EH (cell line): ENCODE data around the gene RBMXL2.

ENCODE experiments used
- DNase-seq: peaks from one replicate; pipeline ENCODE4 v3.0.0-alpha.2; 2015; ENCODE audit warnings: low read depth

The RBMXL2 gene

DNA sequence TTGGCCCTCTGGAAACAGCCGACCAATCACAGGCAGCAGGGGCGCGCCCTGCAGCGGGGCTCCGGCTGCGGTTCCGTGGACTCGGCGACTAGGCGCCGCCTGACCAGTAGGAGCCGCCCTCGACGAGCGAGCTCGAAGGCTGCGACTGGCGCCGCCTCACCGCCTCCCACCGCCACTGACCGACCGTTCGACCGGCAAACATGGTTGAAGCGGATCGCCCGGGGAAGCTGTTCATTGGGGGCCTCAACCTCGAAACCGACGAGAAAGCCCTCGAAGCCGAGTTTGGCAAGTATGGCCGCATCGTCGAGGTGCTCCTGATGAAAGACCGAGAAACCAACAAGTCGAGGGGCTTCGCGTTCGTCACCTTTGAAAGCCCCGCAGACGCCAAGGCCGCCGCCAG lies at the start of gene RBMXL2:
TSS of gene RBMXL2 (plus strand) at position 78 of the 400 bp plus-strand sequence. CDS start at position 201, 123 bp downstream.
- no peak for DNase-seq

DNA sequence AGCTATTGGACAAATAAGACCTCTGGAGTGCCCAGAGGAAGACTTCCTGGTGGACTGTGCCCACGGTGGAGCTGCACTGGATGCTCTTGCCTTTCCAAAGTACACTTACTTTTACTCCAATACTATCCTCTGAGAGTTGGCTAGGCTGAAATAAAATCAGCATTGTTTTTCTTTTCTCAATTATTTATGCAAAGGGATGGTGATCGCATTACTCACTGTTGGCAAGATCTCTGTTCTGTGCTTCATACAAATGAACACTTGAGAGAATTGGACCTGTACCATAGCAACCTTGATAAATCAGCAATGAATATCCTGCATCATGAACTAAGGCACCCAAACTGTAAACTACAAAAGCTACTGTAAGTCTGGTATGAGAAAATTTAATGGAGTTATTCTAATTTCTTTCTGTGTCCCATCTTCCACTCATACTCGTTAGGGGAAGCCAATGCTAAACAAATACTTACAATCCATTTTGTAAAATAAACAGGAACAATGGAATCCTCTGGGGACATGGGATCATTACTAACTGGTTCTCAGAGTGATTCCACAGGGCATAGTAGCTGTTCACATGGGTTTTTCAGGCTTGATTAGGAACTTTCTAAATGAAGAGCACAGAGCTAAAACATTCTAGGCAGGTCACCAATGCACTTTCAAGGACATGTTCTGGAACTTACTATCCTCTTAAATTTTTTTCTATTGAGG lies 42.2 kb upstream of the RBMXL2 start:
- peak; percentile 39 for DNase-seq

DNA sequence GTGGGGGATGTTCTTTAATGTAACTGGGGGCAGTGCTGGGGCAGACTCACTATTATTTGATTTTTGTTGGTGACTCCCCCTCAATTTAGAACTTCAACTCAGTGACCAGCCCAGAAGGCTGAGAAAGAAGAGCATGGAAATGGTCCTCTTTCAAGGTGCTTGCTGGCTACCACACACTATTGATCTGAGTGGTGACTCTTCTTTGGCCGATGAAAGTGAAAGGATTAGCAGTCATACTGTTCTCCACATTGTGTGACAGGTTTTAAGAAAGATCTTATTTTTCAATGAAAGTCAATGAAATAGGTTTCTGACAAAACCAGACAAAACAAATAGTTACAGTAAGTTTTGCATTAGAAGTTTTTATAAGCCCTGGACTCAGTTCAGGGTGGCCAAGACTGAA lies 38.6 kb upstream of the RBMXL2 start:
- no peak for DNase-seq

DNA sequence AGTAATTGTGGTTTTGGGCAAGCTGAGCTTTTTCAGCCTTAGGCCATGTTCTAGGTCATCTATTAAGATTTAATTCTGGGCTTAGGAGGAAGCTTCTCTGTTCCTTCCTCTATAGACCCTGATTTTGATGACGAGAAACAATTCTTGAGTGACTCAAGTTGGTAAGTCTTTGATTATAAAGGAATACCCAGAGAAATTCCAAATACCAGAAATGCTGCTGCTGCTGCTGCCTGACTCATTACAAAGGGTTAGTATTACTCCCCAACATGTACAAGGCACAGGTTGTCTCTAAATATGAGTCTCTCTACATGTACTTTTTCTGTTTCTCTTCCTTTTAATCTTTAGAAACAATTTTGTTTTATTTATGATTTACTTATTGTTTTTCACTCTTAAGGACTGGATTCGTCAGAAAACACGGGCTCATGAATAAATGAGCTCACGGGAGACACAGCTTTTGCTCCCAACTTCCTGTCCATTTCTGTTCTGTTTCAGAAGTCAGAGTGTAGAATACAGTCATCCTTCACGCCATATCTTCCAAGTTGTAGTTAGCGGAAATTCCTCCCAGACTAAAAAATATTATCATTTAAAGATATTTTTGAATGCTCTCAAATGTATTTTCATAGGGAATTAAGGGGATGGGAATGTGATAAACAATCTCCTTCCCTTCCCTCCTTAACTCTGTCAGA lies 31.8 kb upstream of the RBMXL2 start:
- no peak for DNase-seq

DNA sequence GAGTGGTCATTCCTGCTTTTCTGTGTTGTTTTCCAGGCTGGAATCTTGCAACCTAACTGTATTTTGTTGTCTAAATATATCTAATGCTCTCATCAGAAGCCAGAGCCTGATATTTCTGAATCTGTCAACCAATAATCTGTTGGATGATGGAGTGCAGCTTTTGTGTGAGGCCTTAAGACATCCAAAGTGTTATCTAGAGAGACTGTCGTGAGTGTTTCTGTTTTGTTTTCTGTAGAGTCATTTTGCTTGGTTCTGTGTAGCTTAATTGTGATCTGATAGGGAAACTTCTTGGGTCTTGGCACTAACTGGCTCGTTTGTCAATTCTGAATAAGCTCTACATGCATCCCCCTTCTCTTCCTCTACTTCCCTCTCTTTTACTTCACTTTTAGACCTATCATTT lies 31.2 kb upstream of the RBMXL2 start:
- no peak for DNase-seq

DNA sequence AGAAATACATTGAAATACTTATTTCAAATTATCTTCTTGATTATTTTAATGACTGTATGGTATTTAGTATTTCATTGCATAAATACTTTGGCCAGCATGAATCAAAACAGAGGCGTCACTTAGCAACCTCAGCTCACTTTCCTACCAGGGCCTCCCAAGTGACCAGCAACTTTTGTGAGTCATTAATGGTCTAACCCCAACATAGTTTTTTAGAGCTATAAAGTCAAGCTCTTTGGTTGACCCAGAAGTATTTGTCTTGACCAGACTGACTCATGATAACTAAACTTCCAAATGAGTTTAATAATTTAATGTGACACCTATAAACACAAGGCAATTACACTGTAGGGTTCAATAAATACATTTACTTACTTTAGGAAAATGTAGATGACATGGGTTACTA lies 27.9 kb upstream of the RBMXL2 start:
- DNase-seq: peak; percentile 69

DNA sequence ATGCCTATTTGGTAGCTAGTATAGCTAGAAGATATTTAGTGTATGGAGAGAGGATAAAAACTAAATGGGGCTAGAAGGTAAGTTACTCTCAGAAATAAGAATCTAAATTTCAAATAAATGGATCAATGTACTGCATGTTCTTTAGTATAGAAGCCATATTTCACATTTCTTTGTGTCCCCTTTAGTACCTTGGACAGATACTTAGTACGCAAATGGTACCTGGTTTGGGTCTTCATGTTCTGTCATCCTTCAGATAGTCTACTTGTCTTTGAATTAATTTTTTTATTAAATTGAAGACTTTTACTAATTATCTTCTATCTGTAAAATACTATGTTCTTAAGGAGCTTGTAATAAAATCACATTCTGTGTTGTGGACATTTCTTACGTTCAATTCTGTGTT lies 26.3 kb upstream of the RBMXL2 start:
- no peak for DNase-seq

DNA sequence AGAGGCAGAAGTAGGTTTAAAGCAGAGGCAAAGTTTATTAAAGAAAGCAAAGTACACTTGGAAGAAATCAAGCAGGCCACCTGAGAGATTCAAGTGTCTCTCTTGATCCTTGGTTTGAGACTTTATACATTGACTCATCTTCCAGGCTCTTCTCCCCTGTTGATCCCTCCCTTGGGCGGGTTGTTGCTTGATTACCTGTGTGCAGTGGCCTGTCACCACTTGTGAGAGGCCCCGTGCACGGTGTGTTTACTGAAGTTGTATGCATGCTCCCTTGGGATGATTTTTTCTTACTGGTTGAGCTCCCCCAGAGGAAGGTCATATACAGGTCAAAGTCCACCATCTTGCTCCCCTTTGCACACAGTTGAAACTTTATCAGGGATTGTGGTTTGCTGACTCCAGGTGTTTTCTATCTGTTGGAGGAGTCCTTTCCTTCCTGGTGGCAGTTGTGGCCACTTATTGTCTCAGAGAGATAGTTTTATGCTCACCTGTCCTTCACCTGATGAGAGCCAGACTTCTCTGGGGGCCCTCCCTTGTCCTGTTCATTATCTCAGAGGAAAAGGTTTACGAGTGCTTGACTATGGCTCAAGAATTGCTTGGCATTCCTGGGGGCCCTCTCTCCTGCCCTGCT lies 16.3 kb upstream of the RBMXL2 start:
- DNase-seq: no peak

DNA sequence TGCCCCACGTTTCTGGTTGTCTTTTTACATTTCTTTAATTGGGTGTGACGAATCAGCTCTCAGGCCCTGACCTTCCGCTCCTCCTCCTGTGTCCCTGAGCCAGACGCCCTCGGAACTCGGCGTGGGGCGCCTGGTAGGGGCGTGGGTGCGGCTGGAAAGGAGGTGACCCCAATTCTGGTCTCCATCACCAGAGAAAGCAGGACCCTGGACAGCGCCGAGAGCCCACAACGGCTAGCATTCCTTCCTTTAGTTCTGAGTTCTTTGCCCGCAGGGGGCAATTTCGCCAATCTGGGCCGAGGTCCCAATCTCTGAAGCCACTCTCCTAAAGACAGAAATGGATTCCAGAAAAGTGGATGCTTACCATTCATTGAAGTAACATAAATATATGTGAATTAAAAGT lies 11.7 kb upstream of the RBMXL2 start:
- DNase-seq: peak; percentile 13

DNA sequence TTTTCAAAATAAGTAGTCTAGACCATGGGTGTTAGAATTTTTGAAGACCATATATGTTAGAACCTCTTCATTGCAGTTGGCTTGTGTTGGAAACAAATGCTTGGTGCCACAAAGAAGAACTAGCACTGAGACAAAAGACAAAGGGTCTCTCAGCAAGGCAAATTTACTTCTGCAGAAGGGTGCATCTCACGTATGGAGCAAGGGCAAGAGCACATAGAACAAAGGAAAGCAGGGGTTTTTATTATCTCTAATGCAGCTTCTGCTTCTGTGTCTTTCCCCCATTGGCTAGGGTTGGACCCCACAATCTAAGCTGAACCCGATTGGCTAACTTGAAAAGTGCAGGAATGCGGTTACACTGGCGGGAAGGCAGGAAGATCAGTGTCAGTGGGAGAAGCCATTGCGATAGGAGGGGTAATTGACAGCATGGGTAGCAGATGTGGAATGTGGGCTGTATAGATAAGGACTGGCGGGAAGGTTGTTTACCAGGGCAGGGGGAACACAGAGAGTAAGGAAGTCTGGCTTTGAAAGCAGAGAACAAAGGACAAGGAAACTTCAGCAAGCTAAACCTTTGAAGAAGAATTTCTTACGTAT lies 9.2 kb upstream of the RBMXL2 start:
- no peak for DNase-seq

DNA sequence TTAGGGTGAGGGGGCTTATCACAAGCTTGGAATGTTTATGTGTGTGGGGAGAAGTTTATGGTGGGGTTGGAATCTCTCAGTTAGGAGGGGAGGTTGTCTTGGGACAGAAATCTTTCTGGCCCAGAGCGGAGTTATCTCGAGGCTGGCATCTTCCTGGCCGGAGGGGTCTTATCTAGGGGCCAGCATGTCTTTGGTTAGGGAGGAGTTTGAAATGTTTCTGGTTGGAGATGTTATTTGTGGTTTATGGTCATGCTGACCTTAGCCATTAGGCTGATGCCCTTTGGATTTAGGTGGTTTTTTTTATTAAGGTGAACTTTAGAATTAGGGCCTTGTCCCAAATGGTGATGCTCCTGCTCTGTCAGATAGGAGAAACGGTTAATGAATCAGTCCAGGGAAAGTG lies 7.9 kb upstream of the RBMXL2 start:
- DNase-seq: no peak

DNA sequence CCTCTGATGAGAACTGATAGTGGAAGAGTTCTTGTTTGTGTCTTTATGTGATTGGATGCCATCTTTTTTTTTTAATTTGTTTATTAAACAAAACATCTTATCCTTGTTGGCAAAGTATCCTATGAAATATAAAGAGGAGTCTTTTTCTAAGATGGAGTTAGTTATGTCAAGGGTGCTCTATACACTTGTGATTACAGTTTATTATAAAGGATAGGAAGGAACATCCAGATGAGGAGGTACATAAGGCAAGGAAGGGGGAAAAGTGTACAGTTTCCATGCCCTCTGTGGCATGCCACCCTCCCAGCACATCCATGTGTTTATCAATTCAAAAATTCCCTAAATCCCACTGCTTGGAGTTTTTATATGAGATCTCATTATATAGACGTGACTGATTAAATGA lies 7.4 kb upstream of the RBMXL2 start:
- DNase-seq: no peak

DNA sequence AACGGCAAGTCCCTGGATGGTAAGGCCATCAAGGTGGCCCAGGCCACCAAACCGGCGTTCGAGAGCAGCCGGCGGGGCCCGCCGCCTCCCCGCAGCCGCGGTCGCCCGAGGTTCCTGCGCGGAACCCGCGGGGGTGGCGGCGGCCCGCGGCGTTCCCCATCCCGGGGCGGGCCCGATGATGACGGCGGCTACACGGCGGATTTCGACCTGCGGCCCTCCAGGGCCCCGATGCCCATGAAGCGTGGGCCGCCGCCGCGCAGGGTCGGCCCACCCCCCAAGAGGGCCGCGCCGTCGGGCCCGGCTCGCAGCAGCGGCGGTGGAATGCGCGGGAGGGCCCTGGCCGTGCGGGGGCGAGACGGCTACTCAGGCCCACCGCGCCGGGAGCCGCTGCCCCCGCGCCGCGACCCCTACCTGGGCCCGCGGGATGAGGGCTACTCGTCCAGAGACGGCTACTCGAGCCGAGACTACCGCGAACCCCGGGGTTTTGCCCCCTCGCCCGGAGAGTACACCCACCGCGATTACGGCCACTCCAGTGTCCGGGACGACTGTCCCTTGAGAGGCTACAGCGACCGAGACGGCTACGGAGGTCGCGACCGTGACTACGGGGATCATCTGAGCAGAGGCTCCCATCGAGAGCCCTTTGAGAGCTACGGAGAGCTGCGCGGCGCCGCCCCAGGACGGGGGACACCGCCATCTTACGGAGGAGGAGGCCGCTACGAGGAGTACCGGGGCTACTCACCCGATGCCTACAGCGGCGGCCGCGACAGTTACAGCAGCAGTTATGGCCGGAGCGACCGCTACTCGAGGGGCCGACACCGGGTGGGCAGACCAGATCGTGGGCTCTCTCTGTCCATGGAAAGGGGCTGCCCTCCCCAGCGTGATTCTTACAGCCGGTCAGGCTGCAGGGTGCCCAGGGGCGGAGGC lies 792 bp downstream of the RBMXL2 start:
- DNase-seq: no peak

DNA sequence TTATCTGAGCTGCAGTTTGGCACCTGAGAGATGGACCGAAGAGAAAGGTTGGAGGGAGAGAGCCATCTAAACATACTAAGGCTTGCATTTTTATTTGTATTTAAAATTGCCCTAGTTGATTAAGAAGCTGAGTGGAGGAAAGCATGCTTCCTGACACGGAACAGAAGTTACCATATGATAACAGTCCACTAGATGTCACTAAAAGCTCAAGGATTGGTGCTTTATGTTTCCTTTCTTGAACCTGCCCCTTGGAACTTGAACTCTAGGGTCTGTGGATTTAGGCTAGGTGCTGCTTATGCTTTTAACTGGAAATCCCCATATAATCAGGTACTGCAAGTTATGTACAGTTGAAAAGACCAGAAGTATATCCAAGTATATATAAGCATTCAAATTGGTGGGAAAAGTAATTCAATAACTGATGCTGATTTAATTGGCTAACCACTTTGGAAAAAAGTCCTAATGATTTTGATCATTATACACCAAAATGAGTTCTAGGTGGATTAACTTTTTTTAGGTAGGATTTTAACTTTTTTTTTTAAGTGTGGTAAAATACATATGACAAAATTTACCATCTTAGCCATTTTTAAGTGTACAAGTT lies 9.5 kb downstream of the RBMXL2 start:
- peak; percentile 51 for DNase-seq

DNA sequence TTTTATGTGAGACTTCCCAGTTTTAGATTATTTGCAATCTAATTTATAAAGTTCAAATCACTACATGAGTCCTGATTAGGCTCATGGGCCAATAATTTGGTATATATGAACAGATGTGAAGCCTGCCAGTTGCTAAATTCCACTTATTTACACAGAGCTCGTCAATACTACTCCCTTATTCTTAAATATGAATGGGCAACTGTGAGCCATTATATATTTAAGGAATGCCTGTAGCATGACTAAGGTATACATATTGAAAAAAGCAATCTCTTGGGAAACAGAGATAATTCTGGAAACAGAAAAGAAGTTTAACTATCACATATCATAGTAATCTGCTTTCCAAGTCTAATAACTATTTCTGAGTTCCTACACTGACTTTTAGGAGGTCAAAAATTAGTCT lies 27.0 kb downstream of the RBMXL2 start:
- no peak for DNase-seq

DNA sequence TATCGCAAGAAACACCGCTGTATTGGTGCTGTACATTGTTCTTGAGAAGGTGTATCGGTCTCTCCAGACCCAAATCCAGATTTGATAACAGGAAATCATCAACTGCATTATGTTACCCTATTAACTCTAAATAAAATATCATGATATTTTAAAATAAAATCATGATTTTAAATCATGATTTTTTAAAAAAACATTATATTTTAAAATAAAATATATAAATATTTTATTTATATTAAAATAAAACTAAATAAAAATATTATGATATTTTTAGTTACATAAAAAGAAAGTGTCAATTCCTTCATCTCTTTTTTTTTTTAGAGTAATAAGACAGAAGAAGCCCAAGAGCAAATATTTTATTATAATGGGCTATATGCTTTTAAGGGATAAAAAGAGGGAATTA lies 27.6 kb downstream of the RBMXL2 start:
- DNase-seq: no peak

DNA sequence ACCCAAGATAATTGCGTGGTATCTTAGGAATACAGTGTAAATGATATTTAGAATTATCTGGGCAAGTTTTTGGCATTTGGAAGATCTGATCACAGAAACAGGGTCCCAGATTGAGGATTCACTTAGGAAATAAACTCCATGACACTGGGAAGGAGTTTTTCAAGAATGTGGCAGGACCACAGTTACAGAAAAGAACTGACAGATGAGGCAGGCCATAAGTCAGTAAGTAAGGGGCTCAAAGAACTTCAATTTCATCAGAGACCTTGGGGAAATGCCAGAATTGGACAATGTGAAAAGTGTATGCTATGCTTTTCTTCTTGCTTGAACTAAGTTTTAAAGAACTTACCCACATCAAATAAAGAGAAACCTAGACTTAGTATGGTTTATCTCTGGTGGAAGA lies 49.3 kb downstream of the RBMXL2 start:
- DNase-seq: no peak
